NCI-H345 (cell line): ENCODE results near the gene CHRNE.
"Not testable (repeated sequence)": the region's sequence is repeated elsewhere in the genome, so short reads cannot be mapped to it uniquely, and the experiment has no call there.

Source experiments
- DNase-seq: peaks from one replicate; lab custom pipeline; 2025; lab: John Stamatoyannopoulos, UW

Gene CHRNE

DNA sequence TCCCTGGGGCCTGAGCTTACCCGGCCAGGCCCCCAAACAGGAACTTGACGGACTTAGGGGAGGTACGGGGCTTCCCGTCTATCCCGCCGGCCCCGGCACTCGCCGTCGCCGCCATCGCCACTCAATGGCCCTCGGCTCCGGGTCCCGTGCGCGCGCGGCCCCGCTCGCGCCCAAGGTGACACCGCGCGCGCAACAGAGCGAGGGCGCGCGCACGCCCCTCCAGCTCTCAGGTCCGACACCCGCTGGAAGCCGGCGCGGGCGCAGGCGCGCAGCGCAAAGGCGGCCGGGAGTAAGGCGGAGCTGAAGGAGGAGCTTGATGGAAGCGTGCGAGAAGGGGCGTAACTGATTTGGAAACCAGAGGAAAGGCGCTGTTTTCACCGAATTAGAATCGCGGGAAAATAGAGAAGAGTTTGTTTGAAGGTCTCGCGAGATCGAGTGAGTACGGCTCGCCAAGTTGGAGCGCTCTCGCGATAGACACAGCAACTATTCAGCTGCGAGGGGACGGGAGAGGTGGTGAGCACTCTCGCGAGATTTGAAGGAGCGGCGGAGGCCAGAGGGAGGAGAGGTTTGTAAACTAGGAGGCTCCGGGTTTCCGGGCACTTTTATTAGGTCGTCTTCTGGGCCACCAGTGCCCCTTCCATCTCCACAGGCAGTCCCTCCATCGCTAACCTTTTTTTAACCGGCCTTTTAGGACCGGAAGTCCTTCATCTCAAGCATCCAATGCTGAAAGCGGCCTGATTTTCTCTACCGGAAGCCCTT, 37.1 kb upstream of the CHRNE start, which contains the start of the genes RNF167 and SLC25A11:
RNF167 (plus strand) TSS at position 473 of the 759 bp plus-strand sequence. CDS start 642 bp downstream, outside the sequence.
SLC25A11 (minus strand) TSS at position 251 of the 759 bp plus-strand sequence; CDS start at position 115, 136 bp downstream.
- DNase-seq = peak; percentile 97

DNA sequence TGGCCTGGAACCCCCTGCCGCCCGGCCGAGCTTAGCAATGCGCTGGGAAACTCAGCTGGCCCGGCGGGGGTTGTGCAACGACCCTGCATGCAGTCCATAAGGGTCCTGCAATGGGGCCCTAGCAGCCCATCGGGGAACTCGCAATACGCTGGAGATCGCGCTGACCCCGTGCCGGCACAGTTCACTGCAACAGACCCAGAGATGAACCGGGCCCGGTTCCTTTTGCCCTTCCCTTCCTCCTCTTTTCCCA, 36.6 kb upstream of the CHRNE start:
- no peak for DNase-seq

DNA sequence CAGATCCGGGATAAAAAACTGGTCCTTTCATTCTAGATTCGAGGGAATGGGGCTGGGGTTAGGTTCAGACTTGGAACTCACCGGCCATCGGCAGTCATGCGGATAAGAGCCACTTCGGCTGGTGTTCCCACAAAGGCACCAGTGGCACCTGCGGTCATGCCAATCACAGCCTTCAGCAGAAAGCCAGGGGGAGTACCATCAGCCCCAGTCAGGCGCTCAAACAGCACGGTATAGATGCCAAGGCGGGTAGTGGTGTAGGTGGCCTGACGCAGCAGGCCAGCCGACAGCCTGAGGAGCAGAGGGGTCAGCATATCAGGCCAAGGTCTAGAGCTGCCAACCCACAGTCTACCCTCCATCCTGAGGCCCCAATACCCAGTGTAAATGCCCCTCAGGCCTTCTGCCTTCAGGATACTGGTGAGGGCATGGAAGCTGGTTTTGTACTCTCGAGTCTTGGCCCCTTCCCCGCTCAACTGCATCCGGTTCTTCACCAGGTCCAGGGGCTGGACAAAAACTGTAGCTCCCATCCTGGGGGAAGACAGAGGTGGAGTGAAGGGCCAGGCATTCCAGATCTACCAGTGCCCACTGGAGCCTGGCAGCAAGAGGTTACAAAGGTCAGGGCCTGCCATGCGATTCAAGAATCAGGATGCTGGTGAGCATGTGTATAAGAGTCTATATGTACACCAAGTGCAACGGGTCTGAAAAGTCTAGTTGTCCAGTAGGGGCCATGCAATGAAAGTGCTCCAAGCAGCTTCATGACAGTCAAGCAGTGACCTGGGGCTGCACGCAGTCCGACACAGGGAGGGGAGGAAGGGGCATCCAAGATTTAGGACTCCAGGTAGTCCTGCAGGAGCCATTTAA, 36.0 kb upstream of the CHRNE start:
- no peak for DNase-seq

DNA sequence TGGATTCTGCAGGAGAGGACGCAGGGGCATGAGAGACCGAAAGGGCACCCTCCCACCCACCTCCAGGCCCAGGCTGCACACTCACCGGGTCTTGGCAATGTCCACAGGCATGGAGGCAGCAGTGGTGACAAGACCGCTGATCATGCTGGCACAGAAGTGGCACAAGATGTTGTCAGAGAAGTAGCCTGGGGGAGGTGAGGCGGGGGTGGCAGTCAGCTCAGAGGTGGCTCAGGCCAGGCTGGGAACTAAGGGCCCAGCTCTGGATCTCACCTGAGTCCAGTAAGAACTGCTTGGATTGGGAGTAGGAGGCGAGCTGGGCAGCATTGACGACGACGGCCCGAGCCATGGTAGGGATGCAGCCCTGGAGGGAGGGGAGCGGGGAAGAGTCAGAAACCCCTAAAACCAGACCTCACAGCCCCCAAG, 35.2 kb upstream of the CHRNE start:
- DNase-seq = no peak

DNA sequence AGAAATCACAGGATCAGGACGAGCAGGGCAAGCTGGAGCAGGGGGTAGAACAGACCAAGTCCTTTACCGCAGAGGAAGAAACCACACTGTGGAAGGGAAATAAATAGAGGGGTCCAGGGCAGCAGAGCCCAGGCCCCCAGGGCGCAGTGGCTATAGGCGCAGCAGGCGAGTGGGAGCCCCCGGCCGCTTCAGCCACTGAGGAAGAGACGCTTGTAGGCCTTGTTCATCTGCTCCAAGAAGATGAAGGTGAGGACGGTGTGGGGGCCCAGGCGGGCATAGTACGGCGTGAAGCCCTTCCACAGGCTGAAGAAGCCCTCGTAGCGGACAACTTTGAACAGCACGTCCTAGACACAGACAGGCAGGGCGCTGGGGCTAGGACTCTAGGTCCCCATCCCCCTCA, 34.7 kb upstream of the CHRNE start:
- DNase-seq = no peak

DNA sequence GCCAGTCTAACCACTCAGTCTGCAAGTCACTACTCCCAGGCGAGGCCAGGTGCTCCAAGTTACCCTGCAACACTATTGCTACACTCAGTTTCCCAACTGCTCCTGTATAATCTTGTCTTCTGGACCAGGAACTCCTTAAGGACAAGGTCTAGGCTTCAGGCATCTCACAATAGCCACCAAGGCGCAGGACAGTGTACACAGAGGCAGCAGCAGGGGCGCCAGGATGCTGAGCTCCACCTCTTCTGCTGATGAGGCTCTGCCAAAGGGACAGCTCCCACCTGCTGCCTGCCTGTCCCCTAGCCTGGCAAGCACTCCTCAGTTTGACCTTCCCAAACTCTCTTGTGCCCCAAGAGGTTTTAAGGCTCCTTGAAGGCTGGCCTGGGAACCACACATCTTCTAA, 33.5 kb upstream of the CHRNE start:
- no peak for DNase-seq

DNA sequence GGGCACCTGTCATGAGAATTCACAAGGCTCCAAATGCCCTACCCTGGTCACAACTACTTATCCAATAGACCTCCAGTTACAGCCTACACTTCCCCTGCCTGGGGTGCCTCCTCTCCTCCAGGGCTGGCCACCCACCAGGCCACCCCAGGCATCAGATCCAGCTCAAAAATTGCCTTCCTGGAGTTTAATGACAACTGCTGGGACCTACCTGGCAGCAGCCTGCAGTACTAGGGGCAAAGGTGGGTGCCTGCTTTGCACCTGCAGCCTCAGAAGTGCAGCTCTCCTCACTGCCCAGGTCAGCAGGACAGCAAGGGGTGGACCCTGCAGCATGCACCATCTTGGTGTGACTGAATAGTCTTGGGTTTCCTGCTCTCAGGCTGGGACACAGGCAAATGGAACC, 32.8 kb upstream of the CHRNE start:
- DNase-seq = no peak

DNA sequence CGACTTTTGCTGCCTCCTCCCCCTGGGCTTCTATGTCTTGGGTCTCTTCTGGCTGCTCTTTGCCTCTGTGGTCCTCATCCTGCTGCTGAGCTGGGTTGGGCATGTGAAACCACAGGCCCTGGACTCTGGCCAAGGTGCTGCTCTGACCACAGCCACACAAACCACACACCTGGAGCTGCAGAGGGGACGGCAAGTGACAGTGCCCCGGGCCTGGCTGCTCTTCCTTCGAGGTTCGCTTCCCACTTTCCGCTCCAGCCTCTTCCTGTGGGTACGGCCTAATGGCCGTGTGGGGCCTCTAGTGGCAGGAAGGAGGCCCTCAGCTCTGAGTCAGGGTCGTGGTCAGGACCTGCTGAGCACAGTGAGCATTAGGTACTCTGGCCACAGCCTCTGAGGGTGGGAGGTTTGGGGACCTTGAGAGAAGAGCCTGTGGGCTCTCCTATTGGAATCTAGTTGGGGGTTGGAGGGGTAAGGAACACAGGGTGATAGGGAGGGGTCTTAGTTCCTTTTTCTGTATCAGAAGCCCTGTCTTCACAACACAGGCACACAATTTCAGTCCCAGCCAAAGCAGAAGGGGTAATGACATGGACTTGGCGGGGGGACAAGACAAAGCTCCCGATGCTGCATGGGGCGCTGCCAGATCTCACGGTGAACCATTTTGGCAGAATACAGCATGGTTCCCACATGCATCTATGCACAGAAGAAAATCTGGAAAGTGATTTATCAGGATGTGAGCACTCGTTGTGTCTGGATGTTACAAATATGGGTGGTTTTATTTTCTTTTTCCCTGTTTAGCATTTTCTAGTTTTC, 31.5 kb upstream of the CHRNE start:
- no peak for DNase-seq

DNA sequence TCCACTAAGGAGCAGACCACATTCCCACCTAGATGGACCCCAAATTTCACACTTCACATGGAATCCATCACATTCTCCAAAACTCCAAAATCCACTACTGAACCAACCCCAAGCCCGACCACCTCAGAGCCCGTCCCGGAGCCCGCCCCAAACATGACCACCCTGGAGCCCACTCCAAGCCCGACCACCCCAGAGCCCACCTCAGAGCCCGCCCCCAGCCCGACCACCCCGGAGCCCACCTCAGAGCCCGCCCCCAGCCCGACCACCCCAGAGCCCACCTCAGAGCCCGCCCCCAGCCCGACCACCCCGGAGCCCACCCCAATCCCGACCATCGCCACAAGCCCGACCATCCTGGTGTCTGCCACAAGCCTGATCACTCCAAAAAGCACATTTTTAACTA, 30.7 kb upstream of the CHRNE start:
- DNase-seq = no peak

DNA sequence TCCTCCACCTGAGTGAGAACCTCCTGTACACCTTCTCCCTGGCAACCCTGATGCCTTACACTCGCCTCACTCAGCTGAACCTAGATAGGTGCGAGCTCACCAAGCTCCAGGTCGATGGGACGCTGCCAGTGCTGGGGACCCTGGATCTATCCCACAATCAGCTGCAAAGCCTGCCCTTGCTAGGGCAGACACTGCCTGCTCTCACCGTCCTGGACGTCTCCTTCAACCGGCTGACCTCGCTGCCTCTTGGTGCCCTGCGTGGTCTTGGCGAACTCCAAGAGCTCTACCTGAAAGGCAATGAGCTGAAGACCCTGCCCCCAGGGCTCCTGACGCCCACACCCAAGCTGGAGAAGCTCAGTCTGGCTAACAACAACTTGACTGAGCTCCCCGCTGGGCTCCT, 29.9 kb upstream of the CHRNE start:
- no peak for DNase-seq

DNA sequence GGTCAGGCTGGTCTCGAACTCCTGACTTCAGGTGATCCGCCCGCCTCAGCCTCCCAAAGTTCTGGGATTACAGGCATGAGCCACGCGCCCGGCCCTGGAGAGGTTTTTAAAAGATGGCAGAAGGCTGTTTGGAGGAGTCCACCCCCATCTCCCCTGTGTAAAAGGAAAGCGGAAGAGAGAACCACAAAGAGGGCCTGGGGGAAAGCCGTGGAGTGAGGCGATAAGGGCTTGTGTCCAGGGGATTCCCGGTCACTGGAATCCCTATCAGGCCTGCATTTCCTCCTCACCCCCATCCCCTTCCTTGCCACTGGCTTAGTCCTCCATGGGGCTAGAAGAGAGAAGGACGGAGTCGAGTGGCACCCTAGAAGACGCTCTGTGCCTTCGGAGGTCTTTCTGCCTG, 29.1 kb upstream of the CHRNE start, which contains the start of gene GP1BA:
GP1BA (plus strand) TSS at position 315 of the 400 bp plus-strand sequence. CDS start 328 bp downstream, outside the sequence.
- no peak for DNase-seq

DNA sequence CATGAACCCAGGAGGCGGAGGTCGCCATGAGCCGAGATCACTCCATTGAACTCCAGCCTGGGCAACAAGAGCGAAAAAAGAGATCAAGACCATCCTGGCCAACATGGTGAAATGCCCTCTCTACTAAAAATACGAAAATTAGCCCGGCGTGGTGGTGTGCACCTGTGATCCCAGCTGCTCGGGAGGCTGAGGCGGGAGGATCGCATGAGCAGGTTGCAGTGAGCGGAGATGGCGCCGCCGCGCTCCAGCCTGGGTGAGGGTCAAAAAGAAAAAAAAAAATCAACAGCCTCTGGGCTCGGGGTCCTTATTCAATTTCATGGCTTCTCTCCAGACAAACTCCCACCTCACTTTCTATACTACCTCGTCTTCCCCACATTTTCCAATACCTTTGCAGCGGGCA, 26.0 kb upstream of the CHRNE start:
- no peak for DNase-seq

DNA sequence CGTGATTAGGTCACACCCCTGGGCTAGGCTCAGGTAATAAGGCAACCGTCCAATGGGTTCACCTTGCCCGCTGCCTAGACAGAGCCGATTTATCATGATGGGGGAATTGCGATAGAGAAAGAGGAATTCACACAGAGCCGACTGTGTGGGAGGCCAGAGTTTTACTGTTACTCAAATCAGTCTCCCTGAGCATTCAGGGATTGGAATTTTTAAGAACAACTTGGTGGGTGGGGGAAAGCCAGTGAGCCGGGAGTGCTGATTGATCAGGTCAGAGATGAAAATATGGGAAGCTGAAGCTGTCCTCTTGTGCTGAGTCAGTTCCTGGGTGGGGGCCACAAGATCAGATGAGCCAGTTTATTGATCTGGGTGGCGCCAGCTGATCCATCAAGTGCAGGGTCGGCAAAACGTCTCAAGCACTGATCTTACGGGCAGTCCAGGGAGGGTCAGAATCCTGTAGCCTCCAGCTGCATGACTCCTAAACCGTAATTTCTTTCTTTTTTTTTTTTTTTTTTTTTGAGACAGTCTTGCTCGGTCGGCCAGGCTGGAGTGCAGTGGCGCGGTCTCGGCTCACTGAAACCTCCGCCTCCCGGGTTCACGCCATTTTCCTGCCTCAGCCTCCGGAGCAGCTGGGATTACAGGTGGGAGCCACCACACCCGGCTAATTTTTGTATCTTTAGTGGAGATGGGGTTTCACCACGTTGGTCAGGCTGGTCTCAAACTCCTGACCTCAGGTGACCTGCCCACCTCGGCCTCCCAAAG, 23.9 kb upstream of the CHRNE start:
- DNase-seq = not testable (repeated sequence)

DNA sequence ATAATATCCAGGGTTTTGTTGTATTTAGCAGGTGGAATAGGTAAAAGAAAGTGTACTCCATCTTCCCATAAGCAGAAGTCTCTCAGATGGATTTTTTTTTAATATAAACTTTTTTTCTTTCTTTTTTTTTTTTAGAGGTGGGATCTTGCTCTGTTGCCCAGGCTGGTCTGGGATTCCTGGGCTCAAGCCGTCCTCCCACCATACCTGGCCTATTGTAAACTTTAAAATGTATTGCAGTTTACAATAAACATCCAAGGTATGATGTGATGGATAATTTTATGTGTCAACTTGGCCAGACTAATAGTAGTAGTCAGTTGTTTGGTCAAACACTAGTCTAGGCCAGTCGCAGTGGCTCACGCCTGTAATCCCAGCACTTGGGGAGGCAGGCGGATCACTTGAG, 18.4 kb upstream of the CHRNE start:
- DNase-seq = no peak

DNA sequence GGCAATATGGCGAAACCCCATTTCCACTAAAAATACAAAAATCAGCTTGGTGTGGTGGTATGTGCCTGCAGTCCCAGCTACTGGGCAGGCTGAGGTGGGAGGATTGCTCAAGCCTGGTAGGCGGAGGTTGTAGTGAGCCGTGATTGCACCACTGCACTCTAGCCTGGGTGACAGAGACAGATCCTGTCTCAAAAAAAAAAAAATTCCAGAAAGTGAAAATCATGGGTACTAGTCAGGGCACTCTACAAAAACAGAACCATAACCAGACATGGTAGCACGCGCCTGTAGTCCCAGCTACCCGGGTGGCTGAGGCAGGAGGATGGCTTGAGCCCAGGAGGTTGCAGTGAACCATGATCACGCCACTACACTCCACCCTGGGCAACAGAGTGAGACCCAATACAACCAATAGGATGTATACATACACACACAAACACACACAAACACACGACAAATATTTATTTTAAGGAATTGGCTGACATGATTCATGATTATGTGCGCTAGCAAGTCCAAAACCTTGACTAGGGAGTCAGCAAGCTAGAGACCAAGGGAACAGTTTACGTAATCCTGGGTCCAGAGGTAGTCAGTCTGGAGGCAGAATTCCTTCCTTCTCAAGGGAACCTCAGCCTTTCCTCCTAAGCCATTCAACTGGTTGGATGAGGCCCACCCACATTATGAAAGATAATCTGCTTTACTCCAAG, 17.6 kb upstream of the CHRNE start:
- DNase-seq = no peak

DNA sequence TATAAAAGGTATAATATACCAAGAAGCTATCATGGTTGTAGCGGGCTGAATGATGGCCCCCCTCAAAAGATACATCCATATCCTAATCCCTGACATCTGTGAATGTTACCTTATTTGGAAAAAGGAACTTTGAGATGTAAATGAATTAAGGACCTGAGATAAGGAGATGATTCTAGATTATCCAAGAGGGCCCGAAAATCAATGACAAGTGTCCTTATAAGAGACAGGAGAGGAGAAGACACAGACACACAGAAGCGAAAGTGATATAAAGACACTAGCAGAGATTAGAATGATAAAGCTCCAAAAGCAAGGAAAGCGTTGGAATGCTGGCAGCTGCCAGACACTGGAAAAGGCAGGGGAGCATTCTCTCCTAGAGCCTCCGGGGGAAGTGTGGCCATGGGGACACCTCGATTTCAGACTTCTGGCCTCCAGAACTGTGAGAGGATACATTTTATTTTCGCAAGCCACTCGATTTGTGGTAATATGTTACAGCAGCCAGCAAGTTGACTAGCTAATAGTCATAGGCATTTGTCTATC, 16.7 kb upstream of the CHRNE start:
- DNase-seq = no peak

DNA sequence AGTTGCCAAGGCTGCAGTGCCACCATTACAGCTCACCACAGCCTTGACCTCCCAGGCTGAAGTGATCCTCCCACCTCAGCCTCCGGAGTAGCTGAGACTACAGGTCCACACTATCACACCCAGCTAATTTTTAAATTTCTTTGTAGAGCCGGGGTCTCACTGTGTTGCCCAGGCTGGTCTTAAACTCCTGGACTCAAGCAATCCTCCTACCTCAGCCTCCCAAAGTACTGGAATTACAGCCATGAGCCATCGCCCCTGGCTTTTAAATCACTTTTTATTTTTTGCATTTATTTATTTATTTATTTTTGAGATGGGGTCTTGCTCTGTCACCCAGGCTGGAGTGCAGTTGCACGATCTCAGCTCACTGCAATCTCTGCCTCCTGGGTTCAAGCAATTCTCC, 11.7 kb upstream of the CHRNE start:
- DNase-seq = not testable (repeated sequence)

DNA sequence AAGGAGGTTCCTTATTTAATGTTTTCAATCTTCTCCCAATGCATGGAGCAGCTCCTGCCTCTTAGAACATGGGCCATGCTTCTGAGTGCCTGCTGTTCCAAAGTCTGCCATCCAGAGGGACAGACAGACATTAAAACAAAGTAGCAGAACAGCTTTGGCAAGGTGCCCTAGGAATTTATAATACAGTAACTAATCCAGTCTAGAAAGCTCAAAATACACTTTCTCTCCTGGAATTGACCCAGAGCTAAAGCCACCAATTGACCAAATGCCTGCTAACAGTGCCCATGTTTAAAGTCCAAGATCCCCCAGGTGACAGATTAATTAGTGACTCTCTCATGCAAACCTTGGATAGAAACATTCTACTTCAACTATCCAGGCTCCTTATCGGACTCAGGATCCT, 11.1 kb upstream of the CHRNE start:
- no peak for DNase-seq

DNA sequence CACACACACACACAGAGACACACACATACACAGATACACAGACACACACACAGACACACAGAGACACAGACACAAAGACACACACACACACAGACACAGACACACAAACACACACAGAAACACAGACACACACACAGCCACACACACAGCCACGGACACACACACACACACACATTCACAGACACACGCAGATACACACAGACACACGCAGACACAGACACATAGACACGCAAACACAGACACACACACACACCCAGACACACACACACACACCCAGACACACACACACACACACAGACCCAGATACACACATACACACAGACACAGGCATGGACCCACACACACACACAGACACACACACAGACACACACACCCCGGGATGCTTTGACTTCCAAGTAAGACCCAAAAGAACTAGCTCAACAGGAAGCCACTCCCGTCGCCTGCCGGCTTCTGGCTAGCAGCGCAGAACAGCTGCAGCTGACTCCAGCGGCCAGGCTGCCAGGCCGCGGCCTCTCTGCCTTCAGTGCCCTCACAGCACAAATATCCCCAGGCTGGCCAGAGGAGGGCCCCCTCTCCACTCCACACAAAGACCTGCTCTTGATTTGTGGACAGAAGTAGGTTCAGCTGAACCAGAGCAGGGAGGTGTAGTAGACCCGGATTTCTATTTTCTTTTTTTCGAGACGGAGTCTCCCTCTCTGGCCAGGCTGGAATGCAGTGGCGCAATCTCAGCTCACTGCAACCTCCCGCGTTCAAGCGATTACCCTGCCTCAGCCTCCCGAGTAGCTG, 6.0 kb upstream of the CHRNE start:
- peak; percentile 46 for DNase-seq

DNA sequence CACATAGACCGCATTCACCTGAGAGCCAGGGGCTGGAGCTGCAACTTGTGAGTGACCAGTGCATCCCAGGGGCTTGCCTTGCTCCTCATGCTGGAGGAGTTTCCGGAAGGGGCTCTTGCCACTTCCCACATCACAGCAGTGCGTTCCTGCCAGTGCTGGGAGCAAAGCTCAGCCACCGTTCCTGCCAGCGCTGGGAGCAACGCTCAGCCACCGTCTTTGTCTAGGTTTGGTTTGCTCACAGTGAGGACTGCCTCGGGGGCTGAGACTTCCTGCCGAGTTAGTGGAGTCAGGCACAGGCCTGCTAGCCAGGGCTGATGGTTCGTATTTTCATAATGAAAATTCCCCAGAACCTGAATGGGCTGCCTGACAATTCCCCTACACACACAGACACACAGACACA, 5.4 kb upstream of the CHRNE start:
- no peak for DNase-seq
